Chondrocyte (in vitro differentiated cells): Measurements from ENCODE around the gene PPP6C. TPM values are rescaled to one million over a fixed set of nuclear protein-coding genes. Genes with fewer than 3 reads are reported as not detected.

ENCODE experiments used
- DNase-seq: peaks from one replicate; pipeline ENCODE4 v3.0.0; 2021; ENCODE audit warnings: mixed read lengths, low spot score
- H3K27ac Mint-ChIP-seq: one replicate; pipeline ENCODE4 v1.8.0; 2021; ENCODE audit warnings: mild to moderate bottlenecking, moderate library complexity, mixed read lengths; ENCODE audit not compliant: unreplicated experiment
- H3K27me3 Mint-ChIP-seq: 2 replicates; pipeline ENCODE4 v1.8.0; 2021; ENCODE audit warnings: low read depth, mixed read lengths
- H3K36me3 Mint-ChIP-seq: 2 replicates; pipeline ENCODE4 v1.8.0; 2021; ENCODE audit warnings: low read depth, mixed read lengths
- H3K4me1 Mint-ChIP-seq: 2 replicates; pipeline ENCODE4 v1.8.0; 2021; ENCODE audit warnings: low read depth, mild to moderate bottlenecking, mixed read lengths
- H3K4me3 Mint-ChIP-seq: one replicate; pipeline ENCODE4 v1.8.0; 2021; ENCODE audit warnings: mild to moderate bottlenecking, moderate library complexity, mixed read lengths; ENCODE audit not compliant: unreplicated experiment
- H3K9me3 Mint-ChIP-seq: 2 replicates; pipeline ENCODE4 v1.8.0; 2021; ENCODE audit warnings: low read depth, mixed read lengths
- total RNA-seq: library from RNA; stranded (reverse); gene quantifications from 3 replicates; pipeline ENCODE4 v1.2.1, GENCODE V29; 2021
- TF ChIP-seq, protein P1 (sequence below): fragments of 200-600 bp; sonication (generic); IDR thresholded peaks from 2 replicates; pipeline ENCODE4 v1.5.0; 2021; ENCODE audit warnings: antibody characterized with exemption, mild to moderate bottlenecking, moderate library complexity

PPP6C gene
- total RNA-seq, 1 donor from 2014 or later: 39.8 TPM

DNA sequence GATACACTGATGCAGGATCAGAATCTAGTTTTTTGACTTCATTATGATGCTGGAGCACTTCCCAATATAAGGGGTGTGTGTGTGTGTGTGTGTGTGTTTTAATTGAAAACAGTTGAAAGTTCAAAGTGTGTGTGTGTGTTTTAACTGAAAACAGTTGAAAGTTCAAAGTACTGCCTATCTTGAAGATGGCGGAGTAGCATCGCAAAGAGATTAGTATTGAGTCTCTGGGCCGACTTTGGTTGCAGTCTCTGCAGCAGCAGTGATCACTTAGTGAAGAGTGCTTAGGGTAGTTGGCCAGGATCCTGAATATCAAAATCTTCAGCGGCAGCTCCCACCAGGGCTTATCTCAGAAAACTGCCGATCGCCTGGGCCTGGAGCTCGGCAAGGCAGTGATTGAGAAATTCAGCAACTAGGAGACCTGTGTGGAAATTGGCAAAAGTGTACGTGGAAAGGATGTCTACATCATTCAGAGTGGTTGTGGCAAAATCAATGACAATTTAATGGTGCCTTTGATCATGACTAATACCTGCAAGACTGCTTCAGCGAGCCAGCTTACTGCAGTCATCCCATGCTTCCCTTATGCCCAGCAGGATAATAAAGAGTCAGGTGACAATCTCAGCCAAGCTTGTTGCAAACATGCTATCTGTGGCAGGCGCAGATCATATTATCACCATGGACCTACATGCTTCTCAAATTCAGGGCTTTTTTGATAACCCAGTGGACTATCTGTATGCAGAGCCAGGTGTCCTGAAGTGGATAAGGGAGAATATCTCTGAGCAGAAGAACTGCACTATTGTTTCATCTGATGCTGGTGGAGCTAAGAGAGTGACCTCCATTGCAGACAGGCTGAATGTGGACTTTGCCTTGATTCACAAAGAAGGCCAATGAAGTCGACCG is 39.0 kb downstream of the PPP6C start:
- no peak overlapping the region for H3K4me3 Mint-ChIP-seq
- no peaks in the 10 kb centered on the region for H3K27me3 Mint-ChIP-seq
- DNase-seq: no peak
- TF ChIP-seq, protein P1, sequence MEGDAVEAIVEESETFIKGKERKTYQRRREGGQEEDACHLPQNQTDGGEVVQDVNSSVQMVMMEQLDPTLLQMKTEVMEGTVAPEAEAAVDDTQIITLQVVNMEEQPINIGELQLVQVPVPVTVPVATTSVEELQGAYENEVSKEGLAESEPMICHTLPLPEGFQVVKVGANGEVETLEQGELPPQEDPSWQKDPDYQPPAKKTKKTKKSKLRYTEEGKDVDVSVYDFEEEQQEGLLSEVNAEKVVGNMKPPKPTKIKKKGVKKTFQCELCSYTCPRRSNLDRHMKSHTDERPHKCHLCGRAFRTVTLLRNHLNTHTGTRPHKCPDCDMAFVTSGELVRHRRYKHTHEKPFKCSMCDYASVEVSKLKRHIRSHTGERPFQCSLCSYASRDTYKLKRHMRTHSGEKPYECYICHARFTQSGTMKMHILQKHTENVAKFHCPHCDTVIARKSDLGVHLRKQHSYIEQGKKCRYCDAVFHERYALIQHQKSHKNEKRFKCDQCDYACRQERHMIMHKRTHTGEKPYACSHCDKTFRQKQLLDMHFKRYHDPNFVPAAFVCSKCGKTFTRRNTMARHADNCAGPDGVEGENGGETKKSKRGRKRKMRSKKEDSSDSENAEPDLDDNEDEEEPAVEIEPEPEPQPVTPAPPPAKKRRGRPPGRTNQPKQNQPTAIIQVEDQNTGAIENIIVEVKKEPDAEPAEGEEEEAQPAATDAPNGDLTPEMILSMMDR: no peak
- H3K9me3 Mint-ChIP-seq: no peaks in the 10 kb centered on the region
- H3K36me3 Mint-ChIP-seq: peaks cover 31% of the 10 kb centered on the region
- peaks cover 6% of the 10 kb centered on the region for H3K4me1 Mint-ChIP-seq
- H3K27ac Mint-ChIP-seq: no peak overlapping the region

DNA sequence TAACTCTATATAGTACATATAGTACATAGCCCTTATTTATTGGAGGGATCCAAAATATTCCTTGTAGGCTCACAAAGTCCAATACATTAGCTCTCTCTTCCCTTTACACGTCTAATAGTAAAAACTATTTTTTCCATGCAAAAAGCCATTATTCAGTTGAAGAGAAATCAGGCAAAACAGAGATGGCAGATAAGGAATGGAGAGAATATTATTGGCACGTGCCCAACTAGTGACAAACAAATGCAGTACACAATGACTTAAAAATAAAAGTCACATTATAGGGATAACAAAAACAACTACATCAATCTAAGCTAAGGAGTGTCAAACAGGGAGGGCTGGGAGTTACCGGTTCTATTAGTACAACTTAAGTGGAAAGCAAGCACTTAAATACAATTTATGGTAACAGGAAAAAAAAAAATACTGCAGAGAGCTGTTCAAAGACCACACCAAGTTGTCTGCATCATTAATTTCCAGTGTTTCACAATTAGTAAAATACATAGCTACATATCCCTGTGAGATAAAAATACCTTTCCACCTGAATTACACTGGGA is 42.1 kb downstream of the PPP6C start:
- H3K36me3 Mint-ChIP-seq: peaks cover 22% of the 10 kb centered on the region
- DNase-seq: no peak
- H3K4me3 Mint-ChIP-seq: no peak overlapping the region
- TF ChIP-seq, protein P1: no peak
- no peaks in the 10 kb centered on the region for H3K9me3 Mint-ChIP-seq
- no peak overlapping the region for H3K27ac Mint-ChIP-seq
- H3K4me1 Mint-ChIP-seq: peaks cover 6% of the 10 kb centered on the region
- no peaks in the 10 kb centered on the region for H3K27me3 Mint-ChIP-seq

DNA sequence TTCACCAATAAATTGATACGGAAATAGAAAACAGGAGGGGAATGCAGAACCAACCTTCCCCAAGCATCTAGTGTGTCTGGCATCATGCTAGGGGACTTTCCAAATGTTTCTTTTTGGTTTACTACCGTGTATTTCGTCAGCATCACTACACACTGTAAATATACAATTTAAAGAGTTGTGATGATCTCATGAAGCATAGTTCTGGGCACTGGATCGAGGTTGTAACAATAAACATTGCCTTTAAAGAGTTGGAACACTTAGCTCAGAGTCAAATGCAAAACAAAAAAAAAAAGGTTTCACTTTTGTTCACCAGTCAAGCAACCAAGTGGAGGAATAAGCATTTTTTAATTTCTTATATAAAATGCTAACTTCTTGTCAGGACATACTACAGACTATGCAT is 43.4 kb downstream of the PPP6C start:
- Mint-ChIP-seq H3K27me3 (no peaks in the 10 kb centered on the region), H3K4me1 (peaks cover 11% of the 10 kb centered on the region), H3K4me3 (no peak overlapping the region), H3K36me3 (peaks cover 13% of the 10 kb centered on the region), H3K27ac (no peak overlapping the region), H3K9me3 (no peaks in the 10 kb centered on the region)
- no peak for DNase-seq
- TF ChIP-seq, protein P1: no peak

DNA sequence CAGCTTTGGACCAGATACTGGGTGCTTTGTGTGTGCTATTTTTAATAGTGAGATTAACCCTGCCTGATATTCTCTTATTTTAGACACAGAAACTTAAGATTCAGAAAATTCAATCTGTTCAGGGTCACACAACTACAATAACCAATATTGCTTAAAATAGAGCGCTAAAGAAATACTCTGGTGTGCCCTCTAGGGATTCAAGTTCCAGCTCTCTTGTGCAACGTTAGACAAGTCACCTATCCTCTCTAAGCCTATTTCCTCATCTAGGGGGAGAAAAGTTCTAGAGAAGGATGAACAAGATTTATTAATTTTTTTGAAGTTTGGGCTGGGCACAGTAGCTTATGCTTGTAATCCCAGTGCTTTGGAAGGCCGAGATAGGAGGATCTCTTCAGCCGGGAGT is 44.2 kb downstream of the PPP6C start:
- no peaks in the 10 kb centered on the region for H3K27me3 Mint-ChIP-seq
- H3K4me3 Mint-ChIP-seq: no peak overlapping the region
- peaks cover 6% of the 10 kb centered on the region for H3K36me3 Mint-ChIP-seq
- peaks cover 11% of the 10 kb centered on the region for H3K4me1 Mint-ChIP-seq
- TF ChIP-seq, protein P1: no peak
- no peaks in the 10 kb centered on the region for H3K9me3 Mint-ChIP-seq
- no peak overlapping the region for H3K27ac Mint-ChIP-seq
- DNase-seq: no peak

DNA sequence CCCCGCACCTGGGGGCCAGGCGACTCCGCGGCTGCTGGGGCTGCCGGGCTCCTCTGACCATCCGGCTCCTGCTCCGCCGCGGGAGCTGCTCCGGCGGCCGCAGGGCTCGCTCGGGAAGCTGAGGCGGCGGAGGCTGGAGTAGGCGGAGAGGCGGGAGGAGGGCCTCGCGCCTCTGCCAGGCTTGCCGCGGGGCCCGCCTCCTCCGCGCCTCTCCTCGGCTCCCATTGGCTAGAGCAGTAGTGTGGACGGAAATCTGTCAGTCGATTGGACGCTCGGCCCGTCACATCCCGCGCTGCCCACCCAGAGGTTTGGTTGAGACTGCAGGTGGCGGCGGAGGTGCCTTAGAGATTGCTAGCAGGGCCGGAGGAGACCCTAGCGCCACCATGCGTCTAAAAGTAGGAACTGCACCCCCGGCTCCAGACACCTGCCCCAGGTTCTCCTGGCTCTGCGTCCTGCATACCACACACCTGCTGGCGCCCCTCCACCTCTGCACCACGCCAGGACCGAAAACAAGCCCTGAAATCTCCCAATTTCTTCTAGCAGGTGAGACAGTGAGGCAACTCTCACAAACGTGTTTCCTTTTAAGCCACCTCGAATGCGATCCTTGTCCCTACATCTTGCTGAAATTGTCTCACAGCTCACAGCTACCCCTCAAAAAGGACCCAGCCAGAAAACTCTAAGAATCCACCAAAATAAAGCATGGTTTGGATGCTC is 46.1 kb downstream of the PPP6C start, which contains the start of gene SCAI:
SCAI (minus strand) TSS at position 152 of the 714 bp plus-strand sequence; CDS start at position 61, 91 bp downstream.
- H3K36me3 Mint-ChIP-seq: peaks cover 3% of the 10 kb centered on the region
- H3K27me3 Mint-ChIP-seq: no peaks in the 10 kb centered on the region
- peaks cover 11% of the 10 kb centered on the region for H3K4me1 Mint-ChIP-seq
- no peaks in the 10 kb centered on the region for H3K9me3 Mint-ChIP-seq
- DNase-seq: peak; percentile 100
- peak within 1 kb of the TSS; percentile 80 for H3K27ac Mint-ChIP-seq
- peak within 1 kb of the TSS; percentile 94 for H3K4me3 Mint-ChIP-seq
- TF ChIP-seq, protein P1: peak; percentile 95
